Psoas muscle (tissue), 8 donors: ENCODE results near the gene KLHL40. TPM values are rescaled to one million over a fixed set of nuclear protein-coding genes. Genes with fewer than 3 reads are reported as not detected.

Experiments
- ATAC-seq, 4 donors: fragments of 200-7000 bp; cut with Tn5 transposase; one replicate each; pipeline ENCODE4 v1.9.1; 2020; ENCODE audit warnings: moderate library complexity in 3 of 4, mild to moderate bottlenecking in 2 of 4
- DNase-seq, 2 donors: peaks; one replicate each; pipeline ENCODE4 v3.0.0-alpha.2; 2020
- H3K27ac ChIP-seq: fragments of 200-600 bp; one replicate; pipeline ENCODE4 v1.8.0; 2022
- H3K27me3 ChIP-seq, 3 donors: fragments of 200-600 bp in 1 of 3; one replicate each; pipeline versions ENCODE4 v1.6.1 to v1.8.0; 2013 to 2022; ENCODE audit warnings: low read length in 2 of 3, mild to moderate bottlenecking in 2 of 3, moderate library complexity in 1 of 3; ENCODE audit not compliant: insufficient read depth in 3 of 3
- H3K36me3 ChIP-seq, 2 donors: fragments of 200-600 bp in 1 of 2; one replicate each; pipeline versions ENCODE4 v1.6.1 to v1.8.0; 2013 to 2022; ENCODE audit warnings: low read depth in 1 of 2, mild to moderate bottlenecking in 1 of 2, moderate library complexity in 1 of 2; ENCODE audit not compliant: insufficient read depth in 1 of 2
- H3K4me1 ChIP-seq: fragments of 200-600 bp; one replicate; pipeline ENCODE4 v1.8.0; 2022
- H3K4me3 ChIP-seq: fragments of 200-600 bp; one replicate; pipeline ENCODE4 v1.8.0; 2022; ENCODE audit warnings: mild to moderate bottlenecking
- H3K9me3 ChIP-seq: fragments of 200-600 bp; one replicate; pipeline ENCODE4 v1.8.0; 2022
- CTCF ChIP-seq: fragments of 200-600 bp; IDR thresholded peaks from one replicate; pipeline ENCODE4 v1.8.0; 2022; ENCODE audit warnings: antibody characterized with exemption
- WGBS, 3 donors: extraction: QIAGEN DNeasy Blood & Tissue Kit; methylation state at CpG; one replicate each; pipeline versions ENCODE4 v1.1.6 to v1.1.7; 2013; 5-methylcytosine and 5-hydroxymethylcytosine counted together
- intact Hi-C, 2 donors: fragments of 100-400 bp; cut with DNase I; formaldehyde crosslinking; loops; one replicate each; pipeline versions ENCODE4 v1.11.0 to v1.14.2; 2022
- polyA plus RNA-seq, 3 donors: library from polyadenylated mRNA; stranded (reverse); fragments of 200-250 nt; gene quantifications; one replicate each; pipeline ENCODE4 v1.2.3, GENCODE V29; 2013
- total RNA-seq, 4 donors: library from RNA; stranded (reverse); fragmentation: NEBNext Ultra II Directional in 2 of 4; extraction: Animal tissue kit (Norgen Biotek cat#: 25700) in 2 of 4; gene quantifications; one replicate each; pipeline versions ENCODE4 v1.2.1 to v1.2.4, GENCODE V29; 2021 to 2023
- donor health status: healthy with polysubstance abuse.
- donor health status: DM: no; HTN: no; CAD: no; lungs with moderate emphysema.
- donor health status: Bipolar disorder and iron deficiency.
- donor health status: healthy.
- donor health status: DM: yes; HTN: yes; CAD: no.
- donor health status: DM: no; HTN: no; CAD: no.
- donor health status: DM: no; HTN: no; CAD: no.
- donor health status: DM: yes; HTN: yes; CAD: no.

The KLHL40 gene
- total and polyA plus RNA-seq, 7 donors = 241 to 923 (median 392) TPM

GRCh38 chr3:42707620-42708355, 22.5 kb downstream of the KLHL40 start:
- ATAC-seq (no peak), DNase-seq (no peak)
- Histone ChIP-seq H3K9me3 (no peaks in the 10 kb centered on the region), H3K27ac (no peak overlapping the region), H3K27me3 (no peaks in the 10 kb centered on the region), H3K4me1 (peaks cover 35% of the 10 kb centered on the region), H3K4me3 (no peak overlapping the region), H3K36me3 (no peaks in the 10 kb centered on the region)
- 83 to 86% (median 84%) methylated on average over 8 of the region's 8 CpGs for WGBS, 3 donors
- TF ChIP-seq CTCF = no peak
- intact Hi-C loops = no loop called here

- ATAC-seq (no peak), DNase-seq (no peak)
- Histone ChIP-seq H3K4me1 (peaks cover 29% of the 10 kb centered on the region), H3K9me3 (no peaks in the 10 kb centered on the region), H3K27ac (no peak overlapping the region), H3K27me3 (no peaks in the 10 kb centered on the region), H3K36me3 (no peaks in the 10 kb centered on the region), H3K4me3 (no peak overlapping the region)
- no peak for TF ChIP-seq CTCF
- 88 to 92% (median 92%) methylated on average over 10 of the region's 10 CpGs for WGBS, 3 donors
- intact Hi-C loops = no loop called here
These were observed 23.3 kb downstream of the KLHL40 start for GRCh38 chr3:42708611-42709151.

- no peak for ATAC-seq
- Histone ChIP-seq H3K27ac (no peak overlapping the region), H3K9me3 (no peaks in the 10 kb centered on the region), H3K36me3 (no peaks in the 10 kb centered on the region), H3K4me3 (no peak overlapping the region), H3K4me1 (peaks cover 20% of the 10 kb centered on the region), H3K27me3 (no peaks in the 10 kb centered on the region)
- intact Hi-C loops = no loop called here
- 86 to 90% (median 90%) methylated on average over 10 of the region's 10 CpGs for WGBS, 3 donors
- TF ChIP-seq CTCF = no peak
- DNase-seq = peak in 1 of 2 donors; percentile 40
These were observed 24.3 kb downstream of the KLHL40 start for GRCh38 chr3:42709621-42710020.

- intact Hi-C loops = no loop called here
- no peaks in the 10 kb centered on the region for H3K9me3 ChIP-seq
- no peak overlapping the region for H3K4me3 ChIP-seq
- DNase-seq (peak in 1 of 2 donors; percentile 38), ATAC-seq (peak in 2 of 4 donors; percentile 25 to 57)
- H3K4me1 ChIP-seq = peaks cover 11% of the 10 kb centered on the region
- no peaks in the 10 kb centered on the region for H3K36me3 ChIP-seq
- no peaks in the 10 kb centered on the region for H3K27me3 ChIP-seq
- TF ChIP-seq CTCF = no peak
- no peak overlapping the region for H3K27ac ChIP-seq
- 54 to 69% (median 59%) methylated on average over 7 of the region's 7 CpGs for WGBS, 3 donors
These were observed 25.1 kb downstream of the KLHL40 start for GRCh38 chr3:42710323-42711021.
